Measurements from ENCODE around the gene AFDN.
A peak's percentile ranks its signal among the peaks of the same experiment; 100 is the strongest.

- TF ChIP-seq CTCF (IDR thresholded peaks at IDR 0.05), result peak; percentile 45
- TF ChIP-seq EZH2 (IDR thresholded peaks at IDR 0.05), result no peak
These were observed 348 bp upstream of the AFDN start for GRCh38 chr6:167826230-167826895.

All from neural progenitor cell (in vitro differentiated cells).